Stimulated activated CD8-positive, alpha-beta memory T cell treated with anti-CD3 and anti-CD28 coated beads, Interleukin-15, amount 100 ng/mL, for 48 hours (primary cell): ENCODE measurements around the gene DLX3.

Experiments
- DNase-seq, 2 donors: peaks; one replicate each; pipeline ENCODE4 v3.0.0-alpha.2; 2020; ENCODE audit warnings: low read depth in 2 of 2

The DLX3 gene

GRCh38 chr17:49957350-49957749, 37.7 kb downstream of the DLX3 start:
- DNase-seq: no peak

- DNase-seq: no peak
Observed at GRCh38 chr17:49956780-49957179, 38.2 kb downstream of the DLX3 start.

- DNase-seq: no peak
Observed at GRCh38 chr17:49955157-49955556, 39.9 kb downstream of the DLX3 start.

GRCh38 chr17:49952912-49953497, 42.0 kb downstream of the DLX3 start:
- no peak for DNase-seq

GRCh38 chr17:49952209-49952911, 42.7 kb downstream of the DLX3 start:
- DNase-seq: peak; percentile 63 to 67

GRCh38 chr17:49951362-49952082, 43.5 kb downstream of the DLX3 start:
- no peak for DNase-seq

- no peak for DNase-seq
Observed at GRCh38 chr17:49949634-49950033, 45.4 kb downstream of the DLX3 start.

- DNase-seq: no peak
Observed at GRCh38 chr17:49946964-49947584, 48.0 kb downstream of the DLX3 start.

- no peak for DNase-seq
Observed at GRCh38 chr17:49946208-49946607, 48.8 kb downstream of the DLX3 start.

GRCh38 chr17:49944273-49944870, 50.7 kb downstream of the DLX3 start:
- no peak for DNase-seq

- DNase-seq: no peak
Observed at GRCh38 chr17:49942947-49943346, 52.1 kb downstream of the DLX3 start.

GRCh38 chr17:49941427-49941826, 53.6 kb downstream of the DLX3 start:
- no peak for DNase-seq
